Hematopoietic multipotent progenitor cell treated with erythropoietin and hydrocortisone succinate and interleukin-3 and kit ligand, for 17 days (in vitro differentiated cells): ENCODE data around the gene ZSWIM6.

Source experiments
- DNase-seq: peaks from one replicate; pipeline ENCODE4 v3.0.0-alpha.2; 2015; ENCODE audit warnings: low spot score

The ZSWIM6 gene

GRCh38 chr5:61331407-61332357, at the start of gene ZSWIM6:
Gene ZSWIM6, plus strand, starts transcription at chr5:61332258. Its CDS starts 15 bp downstream, at chr5:61332273.
- peak; percentile 95 for DNase-seq

- no peak for DNase-seq
These were observed 48.6 kb upstream of the ZSWIM6 start for GRCh38 chr5:61283471-61283870.

- no peak for DNase-seq
These were observed 46.5 kb upstream of the ZSWIM6 start for GRCh38 chr5:61285531-61285930.

- no peak for DNase-seq
These were observed 45.5 kb upstream of the ZSWIM6 start for GRCh38 chr5:61286446-61287132.

GRCh38 chr5:61287474-61287873, 44.6 kb upstream of the ZSWIM6 start:
- no peak for DNase-seq

- DNase-seq = no peak
These were observed 42.8 kb upstream of the ZSWIM6 start for GRCh38 chr5:61289241-61289640.

- DNase-seq = no peak
These were observed 42.3 kb upstream of the ZSWIM6 start for GRCh38 chr5:61289669-61290306.

- DNase-seq = no peak
These were observed 41.3 kb upstream of the ZSWIM6 start for GRCh38 chr5:61290791-61291210.

GRCh38 chr5:61292062-61292657, 39.9 kb upstream of the ZSWIM6 start:
- no peak for DNase-seq

- no peak for DNase-seq
These were observed 39.0 kb upstream of the ZSWIM6 start for GRCh38 chr5:61293071-61293470.

- DNase-seq = no peak
These were observed 38.2 kb upstream of the ZSWIM6 start for GRCh38 chr5:61293873-61294272.

- DNase-seq = no peak
These were observed 36.7 kb upstream of the ZSWIM6 start for GRCh38 chr5:61295365-61295764.

- DNase-seq = no peak
These were observed 34.0 kb upstream of the ZSWIM6 start for GRCh38 chr5:61298066-61298465.

GRCh38 chr5:61298580-61298979, 33.5 kb upstream of the ZSWIM6 start:
- DNase-seq = no peak

- no peak for DNase-seq
These were observed 32.8 kb upstream of the ZSWIM6 start for GRCh38 chr5:61299261-61299681.

- no peak for DNase-seq
These were observed 30.5 kb upstream of the ZSWIM6 start for GRCh38 chr5:61301341-61302199.

- no peak for DNase-seq
These were observed 29.9 kb upstream of the ZSWIM6 start for GRCh38 chr5:61302200-61302563.

- DNase-seq = no peak
These were observed 28.7 kb upstream of the ZSWIM6 start for GRCh38 chr5:61303346-61303745.

GRCh38 chr5:61304590-61305381, 27.3 kb upstream of the ZSWIM6 start:
- no peak for DNase-seq

GRCh38 chr5:61306531-61307131, 25.4 kb upstream of the ZSWIM6 start:
- DNase-seq = no peak
